Keratinocyte (primary cell): ENCODE data around the gene ILDR1. TPM values are rescaled to one million over a fixed set of nuclear protein-coding genes. Genes with fewer than 3 reads are reported as not detected.

Source experiments
- DNase-seq: peaks from one replicate; pipeline ENCODE4 v3.0.0-alpha.2; 2011; ENCODE audit warnings: low read depth, missing footprints, low spot score
- FAIRE-seq: peaks from 2 replicates; lab custom pipeline; 2011; peaks lifted over from hg19 to GRCh38; lab: Jason Lieb, UNC
- H2AFZ ChIP-seq: 2 replicates; pipeline ENCODE4 v1.6.0; 2012; ENCODE audit warnings: low read length, control low read depth, inconsistent platforms; ENCODE audit not compliant: control insufficient read depth
- H3K27ac ChIP-seq: 2 replicates; pipeline ENCODE4 v1.5.1; 2011; ENCODE audit warnings: low read length; ENCODE audit not compliant: control insufficient read depth, insufficient read depth
- H3K27me3 ChIP-seq: 3 replicates; pipeline ENCODE4 v1.6.0; 2011; ENCODE audit warnings: low read length; ENCODE audit not compliant: control insufficient read depth, insufficient read depth; ENCODE audit errors: extremely low read depth
- H3K36me3 ChIP-seq, 2 experiments: 2 replicates in 1 of 2; 3 replicates in 1 of 2; pipeline ENCODE4 v1.5.1; 2011; ENCODE audit warnings: low read length in 2 of 2, mild to moderate bottlenecking in 1 of 2; ENCODE audit not compliant: control insufficient read depth in 2 of 2, insufficient read depth in 2 of 2; ENCODE audit errors: extremely low read depth in 1 of 2
- H3K4me1 ChIP-seq: 3 replicates; pipeline ENCODE4 v1.5.1; 2011; ENCODE audit warnings: low read length; ENCODE audit not compliant: control insufficient read depth, insufficient read depth; ENCODE audit errors: extremely low read depth
- H3K4me2 ChIP-seq: 3 replicates; pipeline ENCODE4 v1.6.0; 2011; ENCODE audit warnings: low read depth, low read length; ENCODE audit not compliant: control insufficient read depth, insufficient read depth; ENCODE audit errors: extremely low read depth
- H3K4me3 ChIP-seq, 3 experiments: fragments of 200-600 bp in 1 of 3; sonication (generic) in 1 of 3; 2 replicates in 2 of 3; 3 replicates in 1 of 3; pipeline ENCODE4 v1.5.1; 2011 to 2016; ENCODE audit warnings: low read length in 3 of 3, mild to moderate bottlenecking in 3 of 3, control low read depth in 2 of 3, inconsistent platforms in 1 of 3, low read depth in 1 of 3, mixed read lengths in 1 of 3, mixed run types in 1 of 3, moderate library complexity in 1 of 3; ENCODE audit not compliant: control insufficient read depth in 2 of 3, insufficient read depth in 2 of 3; ENCODE audit errors: extremely low read depth in 1 of 3
- H3K79me2 ChIP-seq: 2 replicates; pipeline ENCODE4 v1.6.0; 2012; ENCODE audit warnings: low read length; ENCODE audit not compliant: control insufficient read depth, insufficient read depth
- H3K9ac ChIP-seq: 3 replicates; pipeline ENCODE4 v1.6.0; 2011; ENCODE audit warnings: low read length; ENCODE audit not compliant: control insufficient read depth, insufficient read depth; ENCODE audit errors: extremely low read depth
- H3K9me1 ChIP-seq: 3 replicates; pipeline ENCODE4 v1.6.0; 2011; ENCODE audit warnings: low read length; ENCODE audit not compliant: control insufficient read depth, insufficient read depth; ENCODE audit errors: extremely low read depth
- H3K9me3 ChIP-seq: 2 replicates; pipeline ENCODE4 v1.5.1; 2012; ENCODE audit warnings: low read depth, low read length; ENCODE audit not compliant: control insufficient read depth
- H4K20me1 ChIP-seq: 3 replicates; pipeline ENCODE4 v1.6.0; 2011; ENCODE audit warnings: low read length; ENCODE audit not compliant: control insufficient read depth, insufficient read depth; ENCODE audit errors: extremely low read depth
- CTCF ChIP-seq, 3 experiments: IDR thresholded peaks in 1 of 3; conservative IDR thresholded peaks in 1 of 3; optimal IDR thresholded peaks in 1 of 3; 2 replicates in 2 of 3; 3 replicates in 1 of 3; pipeline versions ENCODE3 to v1.5.1; 2011; ENCODE audit warnings: low read length in 3 of 3, mild to moderate bottlenecking in 3 of 3, moderate library complexity in 2 of 3, control low read depth in 1 of 3, inconsistent platforms in 1 of 3; ENCODE audit not compliant: insufficient read depth in 2 of 3; ENCODE audit errors: extremely low read depth in 1 of 3
- EZH2 ChIP-seq: IDR thresholded peaks from one replicate; pipeline ENCODE4 v1.6.1; 2012; ENCODE audit warnings: inconsistent platforms, mild to moderate bottlenecking, low read length, moderate library complexity
- dilution Hi-C: fragments of 300-500 bp; cut with MboI; formaldehyde crosslinking; loops from one replicate; pipeline ENCODE4 v1.7.0; 2020; ENCODE audit warnings: low sequenced_read_pairs; ENCODE audit not compliant: extremely low pct_ligation_motif_present
- polyA plus RNA-seq, 5 experiments: library from polyadenylated mRNA; depleted of rRNA in 3 of 5; stranded (reverse) in 3 of 5; stranded (forward) in 1 of 5; unstranded in 1 of 5; fragments of >200 nt; gene quantifications; 1 replicate in 1 of 5; 2 replicates in 3 of 5; 3 replicates in 1 of 5; pipeline versions ENCODE4 v1.2.1 to v1.2.3, GENCODE V29; 2011 to 2012; ENCODE audit warnings: missing spikeins in 2 of 5, low read depth in 1 of 5, low replicate concordance in 1 of 5

The ILDR1 gene
- polyA plus RNA-seq, 1 donor (not counting 4 experiments of a cell fraction or from before 2014, with no cell fraction given) = 0.09 TPM

GRCh38 chr3:122008166-122008565, 13.9 kb downstream of the ILDR1 start:
- dilution Hi-C loops = no loop called here
- Histone ChIP-seq H3K27me3 (no peaks in the 10 kb centered on the region), H3K4me3 (no peak overlapping the region), H3K27ac (no peak overlapping the region), H3K4me2 (no peak overlapping the region), H3K36me3 (no peaks in the 10 kb centered on the region), H2AFZ (no peak overlapping the region), H4K20me1 (no peaks in the 10 kb centered on the region), H3K9ac (no peak overlapping the region), H3K9me1 (no peaks in the 10 kb centered on the region), H3K4me1 (peaks cover 9% of the 10 kb centered on the region), H3K9me3 (no peaks in the 10 kb centered on the region), H3K79me2 (no peaks in the 10 kb centered on the region)
- DNase-seq (no peak), FAIRE-seq (no peak)
- TF ChIP-seq CTCF (optimal IDR thresholded peaks at IDR 0.05 in 1 of 3, IDR thresholded peaks at IDR 0.05 in 1 of 3, conservative IDR thresholded peaks at IDR 0.05 in 1 of 3; ENCODE audit: extremely low read depth in 1 of 3, insufficient read depth in 2 of 3, low read length in 3 of 3) = no peak
- TF ChIP-seq EZH2 = no peak

GRCh38 chr3:122006267-122006666, 15.8 kb downstream of the ILDR1 start:
- dilution Hi-C loops = no loop called here
- Histone ChIP-seq H3K4me2 (no peak overlapping the region), H2AFZ (no peak overlapping the region), H3K4me1 (peaks cover 12% of the 10 kb centered on the region), H3K9me3 (no peaks in the 10 kb centered on the region), H3K27ac (no peak overlapping the region), H3K27me3 (no peaks in the 10 kb centered on the region), H4K20me1 (no peaks in the 10 kb centered on the region), H3K36me3 (no peaks in the 10 kb centered on the region), H3K9me1 (no peaks in the 10 kb centered on the region), H3K4me3 (no peak overlapping the region), H3K9ac (no peak overlapping the region), H3K79me2 (no peaks in the 10 kb centered on the region)
- FAIRE-seq = no peak
- no peak for DNase-seq
- TF ChIP-seq EZH2 (no peak), CTCF (optimal IDR thresholded peaks at IDR 0.05 in 1 of 3, IDR thresholded peaks at IDR 0.05 in 1 of 3, conservative IDR thresholded peaks at IDR 0.05 in 1 of 3; ENCODE audit: extremely low read depth in 1 of 3, insufficient read depth in 2 of 3, low read length in 3 of 3) (no peak)
